ENCODE measurements around the gene FRYL. TPM values are rescaled to one million over a fixed set of nuclear protein-coding genes. Genes with fewer than 3 reads are reported as not detected.

FRYL gene
- polyA plus RNA-seq, 1 donor from 2014 or later: 64.0 TPM

DNA sequence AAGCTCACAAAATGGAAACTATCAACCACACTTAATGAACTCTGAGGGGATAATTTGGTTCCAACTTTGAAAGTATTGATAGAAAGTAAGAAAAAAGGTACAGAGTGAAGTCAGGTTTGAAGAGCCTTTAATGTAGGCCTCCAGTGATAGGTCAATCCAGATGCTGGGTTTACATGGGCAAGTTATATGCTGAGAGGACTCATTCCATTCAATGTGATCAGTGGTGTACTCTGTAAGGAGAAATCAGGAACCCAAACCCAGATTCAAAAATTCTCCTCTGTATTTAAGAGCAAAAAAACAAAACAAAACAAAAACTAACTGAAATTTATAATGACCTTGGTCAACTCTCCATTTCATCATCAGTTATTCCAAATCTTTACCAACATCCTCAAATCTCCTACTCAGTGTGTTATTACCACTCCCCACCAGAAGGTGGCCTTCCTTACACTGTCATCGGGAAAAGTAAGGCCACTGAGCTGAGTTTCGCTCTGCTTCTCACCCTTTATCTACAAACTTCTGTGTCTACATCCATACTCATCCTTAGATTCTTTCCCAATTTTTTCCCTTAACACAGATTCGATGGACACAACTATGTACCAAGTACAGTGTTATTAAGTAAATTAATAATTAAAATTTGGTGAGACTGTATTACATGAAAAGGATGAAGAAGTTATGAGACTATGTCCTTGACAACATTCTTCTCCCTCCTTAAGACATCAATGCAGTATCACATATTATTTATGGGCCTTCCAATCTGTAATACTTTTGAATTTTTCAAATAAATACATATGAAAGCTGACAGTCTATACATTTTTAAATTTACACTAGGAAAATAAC lies 201.7 kb downstream of the FRYL start:
- Histone ChIP-seq H4K20me1 (ENCODE audit: insufficient read depth) (no peaks in the 10 kb centered on the region), H3K9ac (ENCODE audit: low read length) (no peak overlapping the region), H3K27ac (ENCODE audit: low read length) (no peak overlapping the region), H3K27me3 (ENCODE audit: insufficient read depth, low read depth, low read length) (no peaks in the 10 kb centered on the region), H3F3A (ENCODE audit: insufficient read depth, low read length, poor library complexity, severe bottlenecking) (no peaks in the 10 kb centered on the region), H3K36me3 (ENCODE audit: insufficient read depth, low read length) (peaks cover 8% of the 10 kb centered on the region), H3K9me2 (ENCODE audit: insufficient read depth, low read length) (no peaks in the 10 kb centered on the region), H3K9me3 (ENCODE audit: low read length) (no peaks in the 10 kb centered on the region), H2AFZ (ENCODE audit: low read depth, low read length) (no peak overlapping the region), H3K4me2 (ENCODE audit: low read length) (no peak overlapping the region), H3K79me2 (replicated peaks; ENCODE audit: insufficient read depth, low read length) (no peaks in the 10 kb centered on the region), H3K4me3 (ENCODE audit: low read length) (no peak overlapping the region)
- TF ChIP-seq EZH2 (IDR thresholded peaks at IDR 0.05; ENCODE audit: borderline replicate concordance, insufficient read depth, low read length, poor library complexity, severe bottlenecking) (no peak), POLR2AphosphoS5 (IDR thresholded peaks at IDR 0.05) (no peak), TAF1 (IDR thresholded peaks at IDR 0.05; ENCODE audit: low read depth) (no peak), MXI1 (conservative IDR thresholded peaks at IDR 0.05; ENCODE audit: poor library complexity, severe bottlenecking) (no peak), RAD21 (conservative IDR thresholded peaks at IDR 0.05) (peak; percentile 86), EP300 (conservative IDR thresholded peaks at IDR 0.05; ENCODE audit: poor library complexity, severe bottlenecking) (no peak), SMC3 (conservative IDR thresholded peaks at IDR 0.05; ENCODE audit: poor library complexity) (peak; percentile 93)
- TF ChIP-seq, protein P1, sequence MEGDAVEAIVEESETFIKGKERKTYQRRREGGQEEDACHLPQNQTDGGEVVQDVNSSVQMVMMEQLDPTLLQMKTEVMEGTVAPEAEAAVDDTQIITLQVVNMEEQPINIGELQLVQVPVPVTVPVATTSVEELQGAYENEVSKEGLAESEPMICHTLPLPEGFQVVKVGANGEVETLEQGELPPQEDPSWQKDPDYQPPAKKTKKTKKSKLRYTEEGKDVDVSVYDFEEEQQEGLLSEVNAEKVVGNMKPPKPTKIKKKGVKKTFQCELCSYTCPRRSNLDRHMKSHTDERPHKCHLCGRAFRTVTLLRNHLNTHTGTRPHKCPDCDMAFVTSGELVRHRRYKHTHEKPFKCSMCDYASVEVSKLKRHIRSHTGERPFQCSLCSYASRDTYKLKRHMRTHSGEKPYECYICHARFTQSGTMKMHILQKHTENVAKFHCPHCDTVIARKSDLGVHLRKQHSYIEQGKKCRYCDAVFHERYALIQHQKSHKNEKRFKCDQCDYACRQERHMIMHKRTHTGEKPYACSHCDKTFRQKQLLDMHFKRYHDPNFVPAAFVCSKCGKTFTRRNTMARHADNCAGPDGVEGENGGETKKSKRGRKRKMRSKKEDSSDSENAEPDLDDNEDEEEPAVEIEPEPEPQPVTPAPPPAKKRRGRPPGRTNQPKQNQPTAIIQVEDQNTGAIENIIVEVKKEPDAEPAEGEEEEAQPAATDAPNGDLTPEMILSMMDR (IDR thresholded peaks at IDR 0.05; ENCODE audit: poor library complexity, severe bottlenecking): peak; percentile 85
- TF ChIP-seq, protein P2, sequence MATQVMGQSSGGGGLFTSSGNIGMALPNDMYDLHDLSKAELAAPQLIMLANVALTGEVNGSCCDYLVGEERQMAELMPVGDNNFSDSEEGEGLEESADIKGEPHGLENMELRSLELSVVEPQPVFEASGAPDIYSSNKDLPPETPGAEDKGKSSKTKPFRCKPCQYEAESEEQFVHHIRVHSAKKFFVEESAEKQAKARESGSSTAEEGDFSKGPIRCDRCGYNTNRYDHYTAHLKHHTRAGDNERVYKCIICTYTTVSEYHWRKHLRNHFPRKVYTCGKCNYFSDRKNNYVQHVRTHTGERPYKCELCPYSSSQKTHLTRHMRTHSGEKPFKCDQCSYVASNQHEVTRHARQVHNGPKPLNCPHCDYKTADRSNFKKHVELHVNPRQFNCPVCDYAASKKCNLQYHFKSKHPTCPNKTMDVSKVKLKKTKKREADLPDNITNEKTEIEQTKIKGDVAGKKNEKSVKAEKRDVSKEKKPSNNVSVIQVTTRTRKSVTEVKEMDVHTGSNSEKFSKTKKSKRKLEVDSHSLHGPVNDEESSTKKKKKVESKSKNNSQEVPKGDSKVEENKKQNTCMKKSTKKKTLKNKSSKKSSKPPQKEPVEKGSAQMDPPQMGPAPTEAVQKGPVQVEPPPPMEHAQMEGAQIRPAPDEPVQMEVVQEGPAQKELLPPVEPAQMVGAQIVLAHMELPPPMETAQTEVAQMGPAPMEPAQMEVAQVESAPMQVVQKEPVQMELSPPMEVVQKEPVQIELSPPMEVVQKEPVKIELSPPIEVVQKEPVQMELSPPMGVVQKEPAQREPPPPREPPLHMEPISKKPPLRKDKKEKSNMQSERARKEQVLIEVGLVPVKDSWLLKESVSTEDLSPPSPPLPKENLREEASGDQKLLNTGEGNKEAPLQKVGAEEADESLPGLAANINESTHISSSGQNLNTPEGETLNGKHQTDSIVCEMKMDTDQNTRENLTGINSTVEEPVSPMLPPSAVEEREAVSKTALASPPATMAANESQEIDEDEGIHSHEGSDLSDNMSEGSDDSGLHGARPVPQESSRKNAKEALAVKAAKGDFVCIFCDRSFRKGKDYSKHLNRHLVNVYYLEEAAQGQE (IDR thresholded peaks at IDR 0.05; ENCODE audit: borderline replicate concordance): no peak

DNA sequence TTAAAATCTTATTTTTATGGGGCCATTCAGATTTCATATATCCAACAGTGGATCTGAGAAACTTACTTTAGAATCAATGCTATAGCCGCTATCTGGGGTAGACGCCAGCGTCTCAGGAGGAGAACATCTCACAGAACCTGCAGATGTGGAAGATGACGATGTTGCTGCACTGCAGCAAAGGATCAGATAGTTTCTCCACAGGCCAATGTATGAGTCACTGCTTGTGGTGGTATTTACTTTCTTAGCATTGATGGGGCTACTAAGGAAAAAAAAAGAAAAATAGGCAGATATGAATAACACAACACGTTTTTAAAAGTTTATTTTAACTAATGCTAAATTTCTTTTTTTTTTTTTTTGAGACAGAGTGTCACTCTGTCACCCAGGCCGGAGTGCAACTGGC lies 204.1 kb downstream of the FRYL start:
- Histone ChIP-seq H3K36me3 (ENCODE audit: insufficient read depth, low read length) (no peaks in the 10 kb centered on the region), H4K20me1 (ENCODE audit: insufficient read depth) (no peaks in the 10 kb centered on the region), H3F3A (ENCODE audit: insufficient read depth, low read length, poor library complexity, severe bottlenecking) (no peaks in the 10 kb centered on the region), H3K9ac (ENCODE audit: low read length) (no peak overlapping the region), H3K4me3 (ENCODE audit: low read length) (no peak overlapping the region), H3K9me2 (ENCODE audit: insufficient read depth, low read length) (no peaks in the 10 kb centered on the region), H2AFZ (ENCODE audit: low read depth, low read length) (no peak overlapping the region), H3K9me3 (ENCODE audit: low read length) (no peaks in the 10 kb centered on the region), H3K27ac (ENCODE audit: low read length) (no peak overlapping the region), H3K27me3 (ENCODE audit: insufficient read depth, low read depth, low read length) (no peaks in the 10 kb centered on the region), H3K79me2 (replicated peaks; ENCODE audit: insufficient read depth, low read length) (no peaks in the 10 kb centered on the region), H3K4me2 (ENCODE audit: low read length) (no peak overlapping the region)
- no peak for TF ChIP-seq MXI1 (conservative IDR thresholded peaks at IDR 0.05; ENCODE audit: poor library complexity, severe bottlenecking)
- TF ChIP-seq, protein P1 (IDR thresholded peaks at IDR 0.05; ENCODE audit: poor library complexity, severe bottlenecking): no peak
- TF ChIP-seq, protein P2 (IDR thresholded peaks at IDR 0.05; ENCODE audit: borderline replicate concordance): no peak
- TF ChIP-seq EZH2 (IDR thresholded peaks at IDR 0.05; ENCODE audit: borderline replicate concordance, insufficient read depth, low read length, poor library complexity, severe bottlenecking): no peak
- TF ChIP-seq SMC3 (conservative IDR thresholded peaks at IDR 0.05; ENCODE audit: poor library complexity): no peak
- TF ChIP-seq TAF1 (IDR thresholded peaks at IDR 0.05; ENCODE audit: low read depth): no peak
- no peak for TF ChIP-seq EP300 (conservative IDR thresholded peaks at IDR 0.05; ENCODE audit: poor library complexity, severe bottlenecking)
- TF ChIP-seq POLR2AphosphoS5 (IDR thresholded peaks at IDR 0.05): no peak
- TF ChIP-seq RAD21 (conservative IDR thresholded peaks at IDR 0.05): no peak
